ENCODE measurements around the gene PRKAR1B. TPM values are rescaled to one million over a fixed set of nuclear protein-coding genes. Genes with fewer than 3 reads are reported as not detected.

PRKAR1B gene
- polyA plus RNA-seq, 3 donors from 2014 or later, result 3.0 to 6.1 (median 3.9) TPM

DNA sequence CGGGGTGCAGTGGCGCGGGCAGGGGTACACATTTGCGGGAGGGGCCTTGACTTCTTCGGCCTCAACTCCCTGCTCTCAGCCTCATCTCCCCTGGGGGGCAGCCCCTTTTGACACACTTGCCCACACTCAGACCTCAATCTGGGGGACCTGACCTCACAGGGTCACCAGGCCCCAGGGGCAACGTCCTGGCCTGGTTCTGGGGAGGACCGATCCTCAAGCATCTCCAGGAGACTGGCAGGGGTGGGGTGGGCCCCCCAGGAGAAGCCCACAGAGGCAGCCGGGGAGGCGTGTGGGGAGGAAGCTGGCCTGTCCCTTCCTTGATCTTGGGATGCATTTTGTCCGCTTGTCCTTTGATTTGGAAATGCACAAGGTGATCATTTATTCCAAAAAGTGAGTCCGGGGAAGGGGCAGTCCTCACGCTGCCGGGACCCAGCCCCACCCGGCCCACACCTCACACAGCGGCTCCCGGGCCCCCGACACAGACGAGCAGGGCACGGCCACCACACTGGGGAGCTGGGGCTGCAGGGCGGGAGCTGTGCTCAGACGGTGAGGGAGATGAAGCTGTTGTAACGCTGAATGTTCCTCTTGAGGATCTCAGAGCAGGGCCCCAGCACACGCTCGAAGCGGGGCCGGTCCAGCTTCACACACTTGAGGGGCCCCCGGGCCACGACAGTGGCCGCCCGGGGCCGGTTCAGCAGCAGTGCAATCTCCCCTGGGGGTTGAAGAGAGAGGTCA is 177.0 kb downstream of the PRKAR1B start:
- no peak overlapping the region for H3K4me3 Mint-ChIP-seq
- H3K36me3 Mint-ChIP-seq, result peaks cover 0 to 4% (median 0%) of the 10 kb centered on the region in 3 donors
- H3K27ac Mint-ChIP-seq, result no peak overlapping the region
- H3K9me3 Mint-ChIP-seq, result no peaks in the 10 kb centered on the region
- peaks cover 0 to 1% (median 0%) of the 10 kb centered on the region in 3 donors for H3K27me3 Mint-ChIP-seq (ENCODE audit: low read depth in 3 of 3)
- DNase-seq, result no peak
- no peaks in the 10 kb centered on the region for H3K4me1 Mint-ChIP-seq

GRCh38 chr7:549066-549890 is 177.8 kb downstream of the PRKAR1B start:
- Mint-ChIP-seq H3K27ac (no peak overlapping the region), H3K4me1 (no peaks in the 10 kb centered on the region), H3K9me3 (no peaks in the 10 kb centered on the region), H3K4me3 (no peak overlapping the region), H3K27me3 (ENCODE audit: low read depth in 3 of 3) (peaks cover 0 to 1% (median 0%) of the 10 kb centered on the region in 3 donors), H3K36me3 (peaks cover 0 to 4% (median 0%) of the 10 kb centered on the region in 3 donors)
- no peak for DNase-seq

- peaks cover 0 to 1% (median 0%) of the 10 kb centered on the region in 3 donors for H3K27me3 Mint-ChIP-seq (ENCODE audit: low read depth in 3 of 3)
- H3K27ac Mint-ChIP-seq, result no peak overlapping the region
- peaks cover 0 to 4% (median 0%) of the 10 kb centered on the region in 3 donors for H3K36me3 Mint-ChIP-seq
- H3K4me3 Mint-ChIP-seq, result no peak overlapping the region
- no peak for DNase-seq
- no peaks in the 10 kb centered on the region for H3K9me3 Mint-ChIP-seq
- no peaks in the 10 kb centered on the region for H3K4me1 Mint-ChIP-seq
Observed at GRCh38 chr7:548401-548800, 178.7 kb downstream of the PRKAR1B start.

DNA sequence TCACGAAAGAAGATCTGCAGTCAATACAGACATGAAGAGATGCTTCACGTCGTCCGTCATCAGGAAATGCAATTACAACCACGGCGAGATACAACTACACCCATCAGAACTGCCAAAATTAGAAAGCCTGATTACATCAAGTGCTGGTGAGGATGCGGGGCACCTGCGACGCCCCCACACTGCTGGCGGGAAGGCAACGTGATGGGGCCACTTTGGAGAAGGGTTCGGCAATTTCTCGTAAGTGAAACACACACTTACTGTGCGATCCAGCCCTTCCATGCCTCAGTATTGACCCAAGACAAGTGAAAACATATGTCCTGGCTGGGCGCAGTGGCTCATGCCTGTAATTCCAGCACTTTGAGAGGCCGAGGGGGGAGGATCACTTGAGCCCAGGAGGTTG is 181.6 kb downstream of the PRKAR1B start:
- H3K27me3 Mint-ChIP-seq (ENCODE audit: low read depth in 3 of 3), result peaks cover 0 to 1% (median 0%) of the 10 kb centered on the region in 3 donors
- peaks cover 0 to 4% (median 0%) of the 10 kb centered on the region in 3 donors for H3K36me3 Mint-ChIP-seq
- no peak overlapping the region for H3K27ac Mint-ChIP-seq
- no peak overlapping the region for H3K4me3 Mint-ChIP-seq
- H3K9me3 Mint-ChIP-seq, result peaks cover 0 to 2% (median 0%) of the 10 kb centered on the region in 6 donors
- peaks cover 0 to 1% of the 10 kb centered on the region in 2 donors for H3K4me1 Mint-ChIP-seq
- DNase-seq, result no peak

- H3K4me1 Mint-ChIP-seq, result peaks cover 0 to 1% of the 10 kb centered on the region in 2 donors
- no peak overlapping the region for H3K27ac Mint-ChIP-seq
- peaks cover 0 to 1% (median 0%) of the 10 kb centered on the region in 3 donors for H3K27me3 Mint-ChIP-seq (ENCODE audit: low read depth in 3 of 3)
- DNase-seq, result no peak
- peaks cover 0 to 2% (median 0%) of the 10 kb centered on the region in 6 donors for H3K9me3 Mint-ChIP-seq
- peaks cover 0 to 4% (median 0%) of the 10 kb centered on the region in 3 donors for H3K36me3 Mint-ChIP-seq
- H3K4me3 Mint-ChIP-seq, result no peak overlapping the region
Observed at GRCh38 chr7:544338-545221, 182.5 kb downstream of the PRKAR1B start.

GRCh38 chr7:543501-544337 is 183.4 kb downstream of the PRKAR1B start:
- Mint-ChIP-seq H3K27ac (peak overlapping the region in 1 of 6 donors; percentile 49), H3K27me3 (ENCODE audit: low read depth in 3 of 3) (peaks cover 0 to 1% (median 0%) of the 10 kb centered on the region in 3 donors), H3K9me3 (peaks cover 0 to 2% (median 0%) of the 10 kb centered on the region in 6 donors), H3K36me3 (peaks cover 0 to 4% (median 0%) of the 10 kb centered on the region in 3 donors), H3K4me1 (peaks cover 0 to 1% of the 10 kb centered on the region in 2 donors), H3K4me3 (no peak overlapping the region)
- DNase-seq, result no peak

DNA sequence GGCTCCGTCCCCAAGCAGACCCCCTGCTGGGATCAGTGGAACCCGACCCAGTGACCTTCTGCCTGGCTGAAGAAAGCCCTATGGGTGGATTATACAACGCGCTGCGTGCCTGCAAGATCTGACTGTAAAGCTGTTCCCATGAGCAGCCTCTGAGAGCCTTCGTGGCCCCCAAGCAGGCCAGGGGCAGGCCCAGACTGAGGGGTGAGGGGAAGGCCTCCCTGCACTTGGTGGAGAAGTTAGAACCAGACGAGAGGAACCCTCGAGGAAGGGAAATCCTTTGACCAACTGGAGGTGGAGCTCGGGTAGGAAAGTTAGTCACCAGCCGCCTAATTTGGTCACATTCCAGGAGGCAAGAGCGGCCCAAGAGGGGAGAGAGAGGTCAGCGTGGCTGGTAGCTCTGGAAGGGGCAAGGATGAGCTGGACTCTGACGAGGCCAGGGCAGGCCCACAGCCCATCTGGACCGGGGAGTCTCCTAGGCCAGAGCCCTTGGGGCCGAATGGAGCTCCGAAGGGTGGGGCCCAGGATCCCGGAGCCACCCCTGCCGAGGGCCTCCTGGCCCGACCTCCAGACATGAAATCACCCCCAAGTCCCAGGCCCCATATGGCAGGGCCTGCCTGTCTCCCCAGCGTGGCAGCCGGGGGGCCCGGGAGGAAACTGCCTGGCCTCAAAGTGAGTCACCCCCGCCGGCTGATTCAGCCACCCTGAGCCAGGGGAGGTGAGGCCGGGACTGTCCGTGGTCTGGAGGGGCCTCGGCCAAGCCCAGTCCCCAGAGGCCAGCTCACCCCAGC is 184.2 kb downstream of the PRKAR1B start:
- Mint-ChIP-seq H3K4me3 (no peak overlapping the region), H3K36me3 (peaks cover 0 to 4% (median 0%) of the 10 kb centered on the region in 3 donors), H3K27ac (no peak overlapping the region), H3K4me1 (peaks cover 0 to 1% of the 10 kb centered on the region in 2 donors), H3K9me3 (peaks cover 0 to 2% (median 0%) of the 10 kb centered on the region in 6 donors), H3K27me3 (ENCODE audit: low read depth in 3 of 3) (peaks cover 0 to 1% (median 0%) of the 10 kb centered on the region in 3 donors)
- DNase-seq, result no peak

DNA sequence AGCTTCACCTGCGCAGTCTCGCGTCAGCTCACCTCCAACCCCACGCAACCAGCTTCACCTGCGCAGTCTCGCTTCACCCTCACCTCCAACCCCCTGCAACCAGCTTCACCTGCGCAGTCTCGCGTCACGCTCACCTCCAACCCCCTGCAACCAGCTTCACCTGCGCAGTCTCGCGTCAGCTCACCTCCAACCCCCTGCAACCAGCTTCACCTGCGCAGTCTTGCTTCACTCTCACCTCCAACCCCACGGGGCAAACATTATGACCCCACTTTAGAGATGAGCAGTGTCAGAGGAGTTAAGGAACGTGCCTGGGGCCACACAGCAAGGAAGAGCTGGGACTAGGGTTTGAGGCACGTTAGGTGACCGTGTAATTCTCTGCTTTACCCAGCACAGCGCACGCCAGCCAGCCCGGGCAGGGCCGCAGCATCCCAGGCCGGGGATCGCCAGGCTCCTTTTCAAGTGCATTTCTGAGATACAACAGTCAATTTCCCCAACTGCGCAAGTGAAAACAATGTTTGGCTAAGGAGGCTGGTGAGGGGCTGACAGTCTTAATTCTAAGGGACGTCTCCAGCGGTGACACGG is 184.9 kb downstream of the PRKAR1B start:
- no peak for DNase-seq
- Mint-ChIP-seq H3K27me3 (ENCODE audit: low read depth in 3 of 3) (peaks cover 0 to 1% (median 0%) of the 10 kb centered on the region in 3 donors), H3K27ac (no peak overlapping the region), H3K9me3 (peaks cover 0 to 2% (median 0%) of the 10 kb centered on the region in 6 donors), H3K4me1 (peaks cover 0 to 1% of the 10 kb centered on the region in 2 donors), H3K36me3 (peaks cover 0 to 4% (median 0%) of the 10 kb centered on the region in 3 donors), H3K4me3 (no peak overlapping the region)

DNA sequence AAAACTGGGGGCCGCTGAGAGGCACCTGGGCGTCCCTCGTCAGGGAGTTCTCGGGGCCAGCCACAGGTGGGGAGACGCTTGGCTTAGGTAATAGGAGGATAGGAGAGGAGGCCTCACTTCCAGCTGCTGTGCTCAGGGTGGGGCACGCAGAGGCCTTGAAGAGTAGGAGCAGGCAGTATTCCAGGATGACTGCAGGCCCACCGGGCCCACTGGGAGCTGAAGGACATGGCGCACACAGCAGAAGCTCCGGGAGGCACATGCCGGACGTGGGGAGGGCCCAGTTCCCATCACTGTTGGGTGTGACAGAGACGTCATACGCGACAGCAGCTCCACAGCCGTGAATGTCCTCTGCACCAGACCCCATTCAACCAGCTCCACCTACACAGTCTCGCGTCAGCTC is 185.4 kb downstream of the PRKAR1B start:
- peaks cover 0 to 2% (median 0%) of the 10 kb centered on the region in 6 donors for H3K9me3 Mint-ChIP-seq
- no peak overlapping the region for H3K27ac Mint-ChIP-seq

GRCh38 chr7:540997-541396 is 186.1 kb downstream of the PRKAR1B start:
- no peak overlapping the region for H3K4me3 Mint-ChIP-seq
- H3K27me3 Mint-ChIP-seq (ENCODE audit: low read depth in 3 of 3), result peaks cover 0 to 1% (median 0%) of the 10 kb centered on the region in 3 donors

More for the DNA sequence above, 185.4 kb downstream of the PRKAR1B start:
- Mint-ChIP-seq H3K36me3 (peaks cover 0 to 4% (median 0%) of the 10 kb centered on the region in 3 donors), H3K4me1 (peaks cover 0 to 1% of the 10 kb centered on the region in 2 donors), H3K27me3 (ENCODE audit: low read depth in 3 of 3) (peaks cover 0 to 1% (median 0%) of the 10 kb centered on the region in 3 donors), H3K4me3 (no peak overlapping the region)
- no peak for DNase-seq

GRCh38 chr7:540579-540978 is 186.5 kb downstream of the PRKAR1B start:
- Mint-ChIP-seq H3K27ac (no peak overlapping the region), H3K27me3 (ENCODE audit: low read depth in 3 of 3) (peaks cover 0 to 1% (median 0%) of the 10 kb centered on the region in 3 donors), H3K4me3 (no peak overlapping the region), H3K9me3 (peaks cover 0 to 2% (median 0%) of the 10 kb centered on the region in 6 donors), H3K4me1 (peaks cover 0 to 1% of the 10 kb centered on the region in 2 donors), H3K36me3 (peaks cover 0 to 4% (median 0%) of the 10 kb centered on the region in 3 donors)
- no peak for DNase-seq

More at GRCh38 chr7:540997-541396, 186.1 kb downstream of the PRKAR1B start:
- Mint-ChIP-seq H3K27ac (no peak overlapping the region), H3K9me3 (peaks cover 0 to 2% (median 0%) of the 10 kb centered on the region in 6 donors), H3K36me3 (peaks cover 0 to 4% (median 0%) of the 10 kb centered on the region in 3 donors), H3K4me1 (peaks cover 0 to 1% of the 10 kb centered on the region in 2 donors)
- DNase-seq, result no peak
